GM12878 (cell line): Measurements from ENCODE around the gene RNF220. TPM values are rescaled to one million over a fixed set of nuclear protein-coding genes. Genes with fewer than 3 reads are reported as not detected.

Experiments
- ATAC-seq: fragments of 200-7000 bp; cut with Tn5 transposase; 3 replicates; pipeline ENCODE4 v1.9.1; 2020; ENCODE audit warnings: mild to moderate bottlenecking, moderate library complexity
- BruUV-seq: library from RNA; stranded (reverse); fragments of 400-500 nt; replicated peaks from 2 replicates; lab custom pipeline; 2021; lab: Mats Ljungman, UMichigan
- CTCF ChIA-PET: fragments of 300-600 bp; sonication (Branson Sonifier 250); formaldehyde crosslinking; extraction: SDS; loops from one replicate; lab custom pipeline; 2021; ENCODE audit warnings: inconsistent platforms; lab: Yijun Ruan, JAX
- POLR2A ChIA-PET: fragments of 350-600 bp; formaldehyde crosslinking; extraction: SDS; loops from one replicate; lab custom pipeline; 2021; ENCODE audit warnings: inconsistent platforms; lab: Charles Lee
- RAD21 ChIA-PET: fragments of 300-600 bp; sonication (Branson Sonifier 250); formaldehyde crosslinking; loops from one replicate; lab custom pipeline; 2023; ENCODE audit warnings: antibody characterized with exemption; ENCODE audit not compliant: unreplicated experiment; lab: Charles Lee
- SMC1A ChIA-PET: fragments of 300-600 bp; sonication (Branson Sonifier 250); formaldehyde crosslinking; loops from one replicate; lab custom pipeline; 2023; ENCODE audit not compliant: unreplicated experiment, uncharacterized antibody; lab: Charles Lee
- DNase-seq: peaks from one replicate; pipeline ENCODE4 v3.0.0-alpha.2; 2011; ENCODE audit warnings: low read depth, low spot score
- FAIRE-seq: peaks from 3 replicates; lab custom pipeline; 2011; peaks lifted over from hg19 to GRCh38; lab: Jason Lieb, UNC
- H2AFZ ChIP-seq: 2 replicates; pipeline ENCODE4 v1.6.0; 2011; ENCODE audit warnings: low read depth, low read length, control low read depth; ENCODE audit not compliant: control insufficient read depth
- H3K27ac ChIP-seq: 2 replicates; pipeline ENCODE4 v1.5.1; 2011; ENCODE audit warnings: control low read depth; ENCODE audit not compliant: control insufficient read depth, insufficient read depth
- H3K27me3 ChIP-seq, 2 experiments: replicated peaks in 1 of 2; 2 replicates each; pipeline versions ENCODE4 v1.6.0 to v1.6.1; 2011; ENCODE audit warnings: low read length in 1 of 2; ENCODE audit not compliant: control insufficient read depth in 2 of 2, insufficient read depth in 2 of 2
- H3K36me3 ChIP-seq, 2 experiments: 2 replicates each; pipeline ENCODE4 v1.5.1; 2011; ENCODE audit warnings: low read length in 1 of 2; ENCODE audit not compliant: control insufficient read depth in 2 of 2, insufficient read depth in 2 of 2
- H3K4me1 ChIP-seq: 2 replicates; pipeline ENCODE4 v1.6.1; 2011; ENCODE audit warnings: mild to moderate bottlenecking, low read length, moderate library complexity, mixed read lengths; ENCODE audit not compliant: control insufficient read depth, insufficient read depth
- H3K4me2 ChIP-seq: 2 replicates; pipeline ENCODE4 v1.6.0; 2011; ENCODE audit warnings: control low read depth; ENCODE audit not compliant: control insufficient read depth, insufficient read depth
- H3K4me3 ChIP-seq: fragments of 200-600 bp; sonication (generic); 2 replicates; pipeline ENCODE4 v1.5.1; 2016
- H3K79me2 ChIP-seq: 2 replicates; pipeline ENCODE4 v1.6.0; 2011; ENCODE audit warnings: low read length; ENCODE audit not compliant: control insufficient read depth, insufficient read depth
- H3K9ac ChIP-seq: 2 replicates; pipeline ENCODE4 v1.8.0; 2011; ENCODE audit warnings: low read length, control low read depth, mixed read lengths; ENCODE audit not compliant: control insufficient read depth, insufficient read depth
- H3K9me3 ChIP-seq: replicated peaks from 3 replicates; pipeline ENCODE4 v1.5.1; 2011; ENCODE audit warnings: mild to moderate bottlenecking, low read length; ENCODE audit not compliant: control insufficient read depth, insufficient read depth
- H4K20me1 ChIP-seq: 2 replicates; pipeline ENCODE4 v1.6.0; 2011; ENCODE audit not compliant: control insufficient read depth, insufficient read depth
- CBX3 ChIP-seq: fragments of 200-600 bp; sonication (generic); IDR thresholded peaks from 2 replicates; pipeline ENCODE4 v1.6.1; 2016; ENCODE audit warnings: low read depth, borderline replicate concordance
- CEBPZ ChIP-seq: fragments of 150-350 bp; IDR thresholded peaks from 2 replicates; pipeline ENCODE4 v1.6.1; 2016; ENCODE audit warnings: low read depth, low read length
- HCFC1 ChIP-seq: fragments of 150-350 bp; IDR thresholded peaks from 2 replicates; pipeline ENCODE4 v1.6.1; 2014; ENCODE audit warnings: low read length
- IKZF1 ChIP-seq: fragments of 450-650 bp; conservative IDR thresholded peaks from 2 replicates; pipeline ENCODE4 v1.6.1; 2017; ENCODE audit warnings: antibody characterized with exemption, mild to moderate bottlenecking
- PBX3 ChIP-seq: IDR thresholded peaks from 2 replicates; pipeline ENCODE4 v1.6.1; 2011; ENCODE audit warnings: mild to moderate bottlenecking, low read depth, low read length, moderate library complexity; ENCODE audit not compliant: insufficient replicate concordance
- PKNOX1 ChIP-seq: fragments of 450-650 bp; IDR thresholded peaks from 2 replicates; pipeline ENCODE4 v1.6.1; 2016; ENCODE audit warnings: mild to moderate bottlenecking
- POLR2AphosphoS2 ChIP-seq: IDR thresholded peaks from 2 replicates; pipeline ENCODE4 v1.6.1; 2011; ENCODE audit warnings: low read depth, mild to moderate bottlenecking, low read length, improper control_type of control experiment, moderate library complexity
- RB1 ChIP-seq: fragments of 450-650 bp; formaldehyde crosslinking; IDR thresholded peaks from 2 replicates; pipeline ENCODE4 v1.6.1; 2017; ENCODE audit warnings: mild to moderate bottlenecking, borderline replicate concordance
- SIN3A ChIP-seq: IDR thresholded peaks from 2 replicates; pipeline ENCODE4 v1.6.1; 2012; ENCODE audit warnings: low read depth, low read length, improper control_type of control experiment
- SMC3 ChIP-seq: IDR thresholded peaks from 2 replicates; pipeline ENCODE4 v1.6.1; 2011; ENCODE audit warnings: low read length, improper control_type of control experiment, borderline replicate concordance
- STAT1 ChIP-seq: fragments of 450-650 bp; conservative IDR thresholded peaks from 2 replicates; pipeline ENCODE4 v1.6.1; 2014; ENCODE audit warnings: antibody characterized with exemption, mild to moderate bottlenecking
- TAF1 ChIP-seq: IDR thresholded peaks from 2 replicates; pipeline ENCODE4 v1.6.1; 2011; ENCODE audit warnings: mild to moderate bottlenecking, low read depth, low read length, borderline replicate concordance
- USF2 ChIP-seq: IDR thresholded peaks from 2 replicates; pipeline ENCODE4 v1.6.1; 2011; ENCODE audit warnings: low read depth, low read length, improper control_type of control experiment, borderline replicate concordance
- ZBTB40 ChIP-seq: fragments of 450-650 bp; IDR thresholded peaks from 2 replicates; pipeline ENCODE4 v1.6.1; 2016; ENCODE audit warnings: mild to moderate bottlenecking, moderate library complexity, borderline replicate concordance
- WGBS: methylation state at CpG from one replicate; pipeline ENCODE4 v1.1.6; 2016; ENCODE audit warnings: low lambda C conversion rate; ENCODE audit not compliant: insufficient replicate concordance, insufficient coverage; ENCODE audit errors: missing lambda C conversion rate; 5-methylcytosine and 5-hydroxymethylcytosine counted together
- in situ Hi-C: fragments of 300-500 bp; cut with MboI; formaldehyde crosslinking; loops from 9 replicates; pipeline ENCODE4 v1.14.3; 2018; ENCODE audit warnings: mixed read lengths
- intact Hi-C: fragments of 100-400 bp; cut with micrococcal nuclease; formaldehyde crosslinking; loops from one replicate; pipeline ENCODE4 v1.14.2; 2022; ENCODE audit not compliant: unreplicated experiment
- polyA plus RNA-seq, 11 experiments: library from polyadenylated mRNA; depleted of rRNA in 4 of 11; unstranded in 6 of 11; stranded (reverse) in 5 of 11; fragments of >200 nt; fragmentation: Nextera tagmentation in 4 of 11; fragmentation: Illumina TruSeq in 1 of 11; extraction: Ambion mirVana in 4 of 11; extraction: Trizol in 1 of 11; gene quantifications; 1 replicate in 1 of 11; 2 replicates in 10 of 11; pipeline versions ENCODE4 v1.2.1 to v1.2.3, GENCODE V29; 2011 to 2016; ENCODE audit warnings: inconsistent platforms in 2 of 11, missing spikeins in 2 of 11, low read depth in 1 of 11
- total RNA-seq, 4 experiments: library from RNA; depleted of rRNA in 3 of 4; stranded (reverse); fragments of >200 nt in 3 of 4; fragmentation: Illumina TruSeq in 1 of 4; extraction: Trizol in 1 of 4; gene quantifications; 2 replicates each; pipeline versions ENCODE4 v1.2.1 to v1.2.3, GENCODE V29; 2013 to 2021

The RNF220 gene
- total and polyA plus RNA-seq, 10 of the 15 experiments (the other 5 are each of a cell fraction or from before 2014, with no cell fraction given) = 4.6 to 84.1 (median 53.7) TPM

- Histone ChIP-seq H3K36me3 (no peaks in the 10 kb centered on the region), H3K4me3 (no peak overlapping the region), H3K27me3 (no peaks in the 10 kb centered on the region), H3K9me3 (no peaks in the 10 kb centered on the region), H3K27ac (no peak overlapping the region), H3K9ac (no peak overlapping the region), H3K4me2 (no peak overlapping the region), H3K79me2 (no peaks in the 10 kb centered on the region), H3K4me1 (peaks cover 10% of the 10 kb centered on the region), H4K20me1 (no peaks in the 10 kb centered on the region), H2AFZ (no peak overlapping the region)
- FAIRE-seq (no peak), DNase-seq (no peak), ATAC-seq (no peak)
- 96% methylated on average over 5 of the region's 5 CpGs for WGBS
- ChIA-PET CTCF (interaction anchor here (2.8 kb wide), 1 partner anchor 11 kb away, joined by 15 read pairs; no protein-coding TSS in a partner anchor), POLR2A (interaction anchor here (1.4 kb wide), 1 partner anchor 31 kb away, joined by 6 read pairs; no protein-coding TSS in a partner anchor), RAD21 (no interaction called here), SMC1A (interaction anchor here (2.3 kb wide), 1 partner anchor 11 kb away, joined by 7 read pairs; no protein-coding TSS in a partner anchor)
- intact Hi-C loops = no loop called here
- no TSS peak for BruUV-seq
- in situ Hi-C loops = no loop called here
- TF ChIP-seq CEBPZ = no peak
- TF ChIP-seq USF2 = no peak
- TF ChIP-seq ZBTB40 = no peak
- no peak for TF ChIP-seq RB1
- no peak for TF ChIP-seq STAT1
- no peak for TF ChIP-seq POLR2AphosphoS2
- TF ChIP-seq HCFC1 = no peak
- no peak for TF ChIP-seq SMC3
- no peak for TF ChIP-seq IKZF1
- no peak for TF ChIP-seq CBX3
- no peak for TF ChIP-seq PKNOX1
- no peak for TF ChIP-seq PBX3
- TF ChIP-seq SIN3A = no peak
- no peak for TF ChIP-seq TAF1
These were observed 258.4 kb downstream of the RNF220 start for GRCh38 chr1:44663417-44663816.
